Stimulated activated CD8-positive, alpha-beta memory T cell treated with anti-CD3 and anti-CD28 coated beads, Interleukin-4, amount 100 ng/mL, for 4 hours (primary cell): ENCODE data around the gene ASPSCR1.

Source experiments
- DNase-seq, 2 donors: peaks; one replicate each; pipeline ENCODE4 v3.0.0-alpha.2; 2020; ENCODE audit warnings: low read depth in 2 of 2, low spot score in 1 of 2

Gene ASPSCR1, protein sequence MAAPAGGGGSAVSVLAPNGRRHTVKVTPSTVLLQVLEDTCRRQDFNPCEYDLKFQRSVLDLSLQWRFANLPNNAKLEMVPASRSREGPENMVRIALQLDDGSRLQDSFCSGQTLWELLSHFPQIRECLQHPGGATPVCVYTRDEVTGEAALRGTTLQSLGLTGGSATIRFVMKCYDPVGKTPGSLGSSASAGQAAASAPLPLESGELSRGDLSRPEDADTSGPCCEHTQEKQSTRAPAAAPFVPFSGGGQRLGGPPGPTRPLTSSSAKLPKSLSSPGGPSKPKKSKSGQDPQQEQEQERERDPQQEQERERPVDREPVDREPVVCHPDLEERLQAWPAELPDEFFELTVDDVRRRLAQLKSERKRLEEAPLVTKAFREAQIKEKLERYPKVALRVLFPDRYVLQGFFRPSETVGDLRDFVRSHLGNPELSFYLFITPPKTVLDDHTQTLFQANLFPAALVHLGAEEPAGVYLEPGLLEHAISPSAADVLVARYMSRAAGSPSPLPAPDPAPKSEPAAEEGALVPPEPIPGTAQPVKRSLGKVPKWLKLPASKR

GRCh38 chr17:81977211-81977808 lies at the start of gene ASPSCR1:
Gene ASPSCR1, plus strand, starts transcription at chr17:81977629. Its CDS starts 18 bp downstream, at chr17:81977647.
- DNase-seq = peak; percentile 76 to 81

DNA sequence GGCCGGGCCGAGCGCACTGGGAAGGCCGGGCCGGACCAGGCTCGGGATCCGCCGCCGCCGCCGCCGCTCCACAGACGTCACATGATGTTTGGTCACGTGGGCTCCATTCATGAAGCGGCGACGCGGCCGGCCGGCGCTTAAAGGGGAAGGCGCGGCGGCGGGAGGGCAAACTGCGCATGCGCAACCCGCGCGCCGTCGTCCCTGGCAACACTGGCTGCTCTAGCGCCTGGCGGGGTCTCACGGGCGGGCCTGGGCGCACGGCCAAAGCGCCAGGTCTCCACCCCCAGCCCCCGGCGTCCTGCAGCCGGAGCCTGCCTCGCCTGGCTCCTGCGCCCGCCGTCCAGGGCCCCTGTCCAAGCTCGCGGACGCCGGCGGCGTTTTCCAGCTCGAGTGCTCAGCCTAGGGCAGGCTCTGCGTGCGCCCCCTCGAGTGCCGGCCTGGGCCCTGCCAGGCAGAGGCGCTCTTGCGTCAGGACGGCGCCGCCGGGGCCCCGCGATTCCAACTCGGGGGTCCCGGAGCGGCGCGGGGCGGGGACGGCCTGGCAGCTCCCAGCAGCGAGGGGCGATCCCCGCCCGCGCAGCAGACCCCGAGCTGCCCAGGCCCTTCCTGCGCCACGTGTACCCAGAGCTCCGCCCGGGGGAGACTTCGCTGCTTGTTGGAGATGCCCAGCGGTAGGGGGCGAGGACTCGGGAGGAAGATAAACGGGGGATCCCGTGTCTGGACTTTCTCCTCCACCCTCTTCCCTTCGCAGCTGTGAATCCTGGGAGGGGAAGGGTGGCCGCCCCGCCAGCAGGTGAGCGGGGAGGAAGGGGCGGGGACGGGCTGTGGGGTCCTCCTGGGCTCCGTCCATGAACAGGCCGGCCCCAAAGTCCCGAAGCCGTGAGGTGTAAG lies 49.5 kb upstream of the ASPSCR1 start, which contains the start of gene MAFG:
MAFG (minus strand) TSS at position 83 of the 891 bp plus-strand sequence. CDS start 4,550 bp downstream, outside the sequence.
- DNase-seq = peak; percentile 75 to 76

GRCh38 chr17:81928544-81929252 lies 48.7 kb upstream of the ASPSCR1 start:
- DNase-seq = no peak

- no peak for DNase-seq
Measured at GRCh38 chr17:81929253-81930141, 47.9 kb upstream of the ASPSCR1 start.

DNA sequence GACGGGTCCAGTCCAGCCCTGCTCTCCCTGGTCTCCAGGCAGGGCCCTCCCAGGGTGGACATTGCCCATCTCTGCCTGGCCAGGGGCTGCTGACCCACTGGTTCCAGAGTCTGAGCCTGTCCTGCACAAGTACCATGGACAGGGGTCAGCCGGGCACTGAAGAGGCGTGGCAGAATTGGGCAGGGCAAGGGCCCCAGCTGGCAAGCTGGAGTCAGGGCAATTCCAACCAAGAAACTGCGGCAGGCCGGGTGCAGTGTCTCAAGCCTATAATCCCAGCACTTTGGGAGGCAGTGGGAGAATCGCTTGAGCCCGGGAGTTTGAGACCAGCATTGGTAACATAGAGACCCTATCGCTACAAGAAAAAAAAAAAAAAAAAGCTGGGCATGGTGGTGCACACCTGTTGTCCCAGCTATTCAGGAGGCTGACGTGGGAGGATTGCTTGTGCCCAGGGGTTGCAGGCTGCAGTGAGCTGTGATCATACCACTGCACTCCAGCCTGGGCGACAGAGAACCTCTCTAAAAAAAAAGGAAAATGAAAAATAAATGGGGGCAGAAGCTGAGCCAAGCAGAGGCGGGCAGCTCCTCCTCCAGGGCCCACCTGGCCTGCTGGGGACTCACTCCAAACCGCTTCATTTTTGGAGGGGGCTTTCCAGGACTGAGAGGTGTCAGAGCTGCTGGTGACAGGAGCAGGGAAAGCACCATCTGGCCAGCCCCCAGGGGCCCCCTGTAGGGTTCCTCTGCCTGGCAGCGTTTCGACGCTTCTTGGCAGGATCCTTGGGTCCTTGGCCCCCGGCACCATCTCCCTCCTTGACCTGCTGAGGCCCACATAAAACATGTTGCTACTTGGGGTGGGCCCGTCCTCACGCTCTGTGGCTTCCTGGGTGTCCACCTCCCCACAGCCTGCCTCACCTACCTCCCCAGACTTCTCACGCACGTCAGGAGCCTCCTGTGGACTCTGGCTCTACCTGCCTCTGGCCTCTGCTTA lies 47.0 kb upstream of the ASPSCR1 start:
- no peak for DNase-seq

- no peak for DNase-seq
Measured at GRCh38 chr17:81931189-81931556, 46.3 kb upstream of the ASPSCR1 start.

DNA sequence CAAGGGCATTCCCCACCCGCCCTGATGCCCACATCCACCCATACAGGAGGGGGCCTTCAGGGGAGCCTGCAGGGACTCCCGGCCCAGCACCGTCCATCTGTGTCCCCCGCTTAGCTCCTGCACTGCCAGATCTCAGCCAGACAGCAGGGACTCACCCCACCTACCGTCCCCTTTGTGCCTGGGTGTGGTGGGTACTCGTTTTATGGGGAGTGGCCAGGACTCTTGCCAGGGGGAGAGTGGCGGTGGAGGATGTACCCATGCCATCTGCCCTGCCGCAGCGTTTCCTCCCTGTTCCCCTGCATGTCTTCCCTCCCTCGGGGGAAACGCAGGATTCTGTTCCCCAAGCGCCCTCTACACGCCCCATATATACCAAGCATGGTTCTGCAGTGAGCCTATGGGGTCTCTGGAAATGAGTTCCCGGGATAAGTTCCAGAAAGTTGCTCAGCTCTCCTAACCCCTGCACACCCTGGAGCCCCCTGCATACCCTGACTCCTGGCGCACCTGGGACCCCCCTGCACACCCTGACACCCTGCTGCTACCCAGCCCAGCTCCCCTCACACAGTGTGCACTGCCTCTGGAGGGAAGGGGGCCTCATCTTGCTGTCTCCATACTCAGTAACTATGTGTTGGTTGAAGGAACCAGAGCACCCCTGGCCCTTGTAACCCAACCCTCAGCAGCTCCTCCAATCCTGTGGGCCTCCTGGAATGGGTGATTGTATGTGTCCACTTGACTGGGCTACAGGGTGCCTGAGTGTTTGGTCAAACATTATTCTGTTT lies 45.7 kb upstream of the ASPSCR1 start:
- DNase-seq = no peak

DNA sequence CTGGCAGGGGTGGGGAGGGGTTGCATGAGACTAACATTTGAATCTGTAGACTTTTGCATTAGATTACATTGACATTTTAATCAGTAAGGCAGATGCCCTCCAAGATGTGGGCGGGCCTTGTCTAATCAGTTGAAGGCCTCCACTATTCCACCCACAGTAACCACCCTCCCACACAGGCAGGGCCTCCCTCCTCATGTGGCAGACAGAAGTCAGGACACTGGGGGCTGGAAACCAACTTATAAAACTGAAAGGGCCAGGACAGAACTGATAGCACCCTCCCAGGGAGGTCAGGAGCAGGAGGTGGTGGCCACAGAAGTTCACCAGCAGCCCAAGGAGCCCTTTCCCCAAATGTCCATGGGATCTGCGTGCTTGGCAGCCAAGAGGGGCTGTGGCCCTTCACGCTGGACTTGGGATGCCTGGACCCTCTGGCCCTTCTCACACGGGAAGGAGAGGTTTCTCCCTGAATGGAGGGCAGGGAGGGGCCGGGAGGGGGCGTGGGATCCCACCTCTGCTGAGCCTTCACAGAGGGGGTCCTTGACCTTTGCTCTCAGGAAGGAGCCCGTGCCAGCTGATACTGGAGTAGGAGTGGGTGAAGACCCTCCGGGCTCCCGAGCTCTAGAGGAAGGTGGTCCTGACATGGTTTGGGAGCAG lies 45.0 kb upstream of the ASPSCR1 start:
- DNase-seq = no peak

GRCh38 chr17:81933178-81933699 lies 44.2 kb upstream of the ASPSCR1 start:
- no peak for DNase-seq

DNA sequence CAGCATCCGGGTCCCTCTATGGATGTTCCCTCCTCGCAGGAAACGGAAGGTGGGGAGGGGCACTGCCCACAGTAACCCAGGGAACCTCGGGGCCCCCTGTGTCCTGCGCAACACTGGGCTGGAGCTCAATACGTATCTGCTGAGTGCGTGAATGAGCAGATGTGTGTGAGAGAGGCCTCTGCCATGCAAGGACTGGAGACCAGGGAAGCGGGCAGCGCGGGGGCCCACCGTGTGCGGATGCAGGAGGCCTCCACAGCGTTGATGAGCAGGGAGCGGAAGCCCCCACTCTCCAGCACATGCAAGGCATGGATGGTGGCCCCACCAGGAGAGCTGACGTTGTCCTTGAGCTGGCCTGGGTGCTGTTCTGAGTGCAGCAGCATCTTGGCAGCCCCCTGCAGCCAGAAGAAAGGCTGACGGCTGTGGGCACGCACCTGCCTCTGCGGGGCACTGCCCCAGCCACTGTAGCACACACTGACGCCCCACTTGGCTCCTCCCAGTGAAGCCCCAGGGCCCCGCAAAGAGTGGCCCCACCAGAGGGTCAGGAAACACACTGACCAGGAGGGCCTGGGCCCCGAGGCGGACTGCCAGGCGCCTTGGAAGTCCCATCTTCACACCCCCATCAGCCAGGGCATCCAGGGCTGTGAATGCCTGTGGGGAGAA lies 43.2 kb upstream of the ASPSCR1 start:
- DNase-seq = no peak

DNA sequence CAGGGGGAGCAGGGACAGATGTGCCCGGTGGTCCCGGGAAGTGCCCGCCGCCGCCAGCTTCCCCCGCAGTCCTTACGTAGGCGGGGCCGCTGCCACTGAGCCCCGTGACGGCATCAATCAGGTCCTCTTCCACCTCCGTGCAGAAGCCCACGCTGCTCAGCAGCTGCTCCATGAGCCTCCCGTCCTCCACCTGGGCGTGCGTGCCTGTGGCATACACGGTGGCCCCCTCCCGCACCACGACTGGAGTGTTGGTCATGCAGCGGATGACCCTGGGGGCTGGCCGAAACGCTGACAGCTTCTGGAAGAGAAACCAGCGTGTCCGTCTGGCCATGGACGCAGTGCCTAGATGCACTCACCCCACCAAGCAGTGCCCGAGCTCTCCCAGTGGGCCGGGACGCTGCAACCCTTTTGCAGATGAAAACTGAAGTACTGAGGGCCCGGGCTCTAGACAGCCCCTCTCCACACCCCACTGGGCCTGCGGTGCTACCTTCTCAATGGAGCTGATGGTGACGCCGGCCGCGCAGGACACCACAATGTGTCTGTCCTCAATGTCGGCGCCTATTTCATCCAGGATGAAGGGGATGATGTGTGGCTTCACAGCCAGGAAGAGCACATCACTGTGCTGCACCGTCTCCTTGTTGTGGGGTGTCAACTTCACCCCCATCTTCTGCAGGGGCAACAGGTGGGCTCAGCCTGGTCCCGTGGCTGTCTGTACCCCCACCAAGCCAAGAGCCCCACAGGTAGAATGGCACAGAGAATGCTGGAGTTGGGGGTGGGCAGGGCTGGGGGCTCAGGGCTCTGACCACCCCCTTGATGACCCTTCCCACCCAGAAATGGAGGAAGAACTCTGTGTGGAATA lies 42.4 kb upstream of the ASPSCR1 start:
- DNase-seq = no peak

- no peak for DNase-seq
Measured at GRCh38 chr17:81935709-81936084, 41.7 kb upstream of the ASPSCR1 start.

- no peak for DNase-seq
Measured at GRCh38 chr17:81939218-81939617, 38.2 kb upstream of the ASPSCR1 start.

DNA sequence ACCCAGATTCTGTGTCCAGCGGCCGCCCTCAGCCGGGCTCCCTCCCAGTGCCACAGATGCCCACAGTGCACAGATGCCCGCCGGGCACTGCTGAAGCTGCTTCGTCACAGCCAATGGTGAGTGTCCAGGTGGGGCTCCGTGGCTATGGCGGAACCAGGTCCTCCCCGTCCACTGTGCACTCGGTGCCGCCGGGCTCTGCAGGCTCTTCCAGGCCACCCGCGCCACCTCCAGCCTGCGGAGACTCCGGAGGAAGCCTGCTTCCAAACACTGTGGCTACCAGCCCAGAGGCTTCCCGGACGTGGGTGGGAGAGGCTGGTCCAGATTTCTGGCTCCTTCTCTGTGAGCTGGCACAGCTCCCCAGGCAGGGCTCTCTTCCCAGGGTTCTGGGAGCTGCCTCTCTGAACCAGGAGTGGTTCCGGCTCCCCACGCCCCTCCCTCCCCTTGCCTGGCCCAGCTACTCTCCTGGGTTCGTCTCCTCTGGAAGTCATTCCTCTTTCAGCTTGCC lies 37.5 kb upstream of the ASPSCR1 start:
- no peak for DNase-seq
